GM23248 (cell line): Measurements from ENCODE around the gene PALM3. TPM values are rescaled to one million over a fixed set of nuclear protein-coding genes. Genes with fewer than 3 reads are reported as not detected.
"Not testable (repeated sequence)": the region's sequence is repeated elsewhere in the genome, so short reads cannot be mapped to it uniquely, and the experiment has no call there.

Experiments used
- DNase-seq: peaks from one replicate; pipeline ENCODE4 v3.0.0-alpha.2; 2015
- H2AFZ ChIP-seq: fragments of 200-600 bp; sonication (generic); 2 replicates; pipeline ENCODE4 v1.6.1; 2016; ENCODE audit warnings: antibody characterized with exemption
- H3F3A ChIP-seq: fragments of 200-600 bp; sonication (generic); 2 replicates; pipeline ENCODE4 v1.6.1; 2016; ENCODE audit warnings: mild to moderate bottlenecking, antibody characterized with exemption, mixed run types; ENCODE audit not compliant: insufficient read depth
- H3K27ac ChIP-seq: fragments of 200-600 bp; sonication (generic); 2 replicates; pipeline ENCODE4 v1.5.1; 2016; ENCODE audit warnings: mild to moderate bottlenecking
- H3K27me3 ChIP-seq: fragments of 200-600 bp; sonication (generic); replicated peaks from 2 replicates; pipeline ENCODE4 v1.6.1; 2016; ENCODE audit warnings: mild to moderate bottlenecking; ENCODE audit not compliant: insufficient read depth
- H3K36me3 ChIP-seq: fragments of 200-600 bp; sonication (generic); 2 replicates; pipeline ENCODE4 v1.6.1; 2016; ENCODE audit warnings: low read depth, mild to moderate bottlenecking
- H3K4me1 ChIP-seq: fragments of 200-600 bp; sonication (generic); 2 replicates; pipeline ENCODE4 v1.6.1; 2016; ENCODE audit warnings: mild to moderate bottlenecking; ENCODE audit not compliant: insufficient read depth
- H3K4me2 ChIP-seq: fragments of 200-600 bp; sonication (generic); one replicate; pipeline ENCODE4 v1.6.1; 2016; ENCODE audit warnings: mild to moderate bottlenecking; ENCODE audit not compliant: unreplicated experiment
- H3K4me3 ChIP-seq: fragments of 200-600 bp; sonication (generic); 2 replicates; pipeline ENCODE4 v1.5.1; 2016; ENCODE audit warnings: mild to moderate bottlenecking
- H3K79me2 ChIP-seq: fragments of 200-600 bp; sonication (generic); 2 replicates; pipeline ENCODE4 v1.6.1; 2016; ENCODE audit warnings: mild to moderate bottlenecking; ENCODE audit not compliant: insufficient read depth
- H3K9ac ChIP-seq: fragments of 200-600 bp; sonication (generic); 2 replicates; pipeline ENCODE4 v1.6.1; 2016; ENCODE audit warnings: mild to moderate bottlenecking
- H3K9me2 ChIP-seq: fragments of 200-600 bp; sonication (generic); 2 replicates; pipeline ENCODE4 v1.6.1; 2016; ENCODE audit warnings: mixed run types, mild to moderate bottlenecking, moderate library complexity; ENCODE audit not compliant: insufficient read depth
- H3K9me3 ChIP-seq: fragments of 200-600 bp; sonication (generic); one replicate; pipeline ENCODE4 v1.6.1; 2017; ENCODE audit warnings: low read depth
- H4K20me1 ChIP-seq: fragments of 200-600 bp; sonication (generic); 2 replicates; pipeline ENCODE4 v1.6.0; 2016; ENCODE audit not compliant: insufficient read depth
- EZH2 ChIP-seq: fragments of 200-600 bp; sonication (generic); IDR thresholded peaks from 2 replicates; pipeline ENCODE4 v1.6.1; 2018; ENCODE audit warnings: antibody characterized with exemption, mild to moderate bottlenecking; ENCODE audit not compliant: insufficient read depth, poor library complexity, severe bottlenecking
- EZH2phosphoT487 ChIP-seq: fragments of 200-600 bp; sonication (generic); IDR thresholded peaks from 2 replicates; pipeline ENCODE4 v1.6.1; 2018; ENCODE audit warnings: antibody characterized with exemption, moderate library complexity, mild to moderate bottlenecking, low read depth; ENCODE audit not compliant: insufficient read depth
- whole genome bisulfite sequencing, 2 experiments: methylation state at CpG; one replicate each; pipeline ENCODE4 v1.1.6; 2015 to 2017; ENCODE audit warnings: low lambda C conversion rate in 2 of 2, low coverage in 1 of 2; ENCODE audit errors: missing lambda C conversion rate in 2 of 2; 5-methylcytosine and 5-hydroxymethylcytosine counted together
- in situ Hi-C: fragments of 300-500 bp; cut with MboI; formaldehyde crosslinking; loops from 2 replicates; pipeline ENCODE4 v1.15.0; 2020
- polyA plus RNA-seq: library from polyadenylated mRNA; unstranded; fragments of >200 nt; fragmentation: Nextera tagmentation; extraction: Ambion mirVana; gene quantifications from 2 replicates; pipeline ENCODE4 v1.2.1, GENCODE V29; 2016
- total RNA-seq: library from RNA; depleted of rRNA; stranded (reverse); fragments of >200 nt; shearing (Covaris generic); gene quantifications from 2 replicates; pipeline ENCODE4 v1.2.3, GENCODE V29; 2014

The PALM3 gene
- total and polyA plus RNA-seq, 2 experiments from 2014 or later: 0.15 TPM; not detected in 1

DNA sequence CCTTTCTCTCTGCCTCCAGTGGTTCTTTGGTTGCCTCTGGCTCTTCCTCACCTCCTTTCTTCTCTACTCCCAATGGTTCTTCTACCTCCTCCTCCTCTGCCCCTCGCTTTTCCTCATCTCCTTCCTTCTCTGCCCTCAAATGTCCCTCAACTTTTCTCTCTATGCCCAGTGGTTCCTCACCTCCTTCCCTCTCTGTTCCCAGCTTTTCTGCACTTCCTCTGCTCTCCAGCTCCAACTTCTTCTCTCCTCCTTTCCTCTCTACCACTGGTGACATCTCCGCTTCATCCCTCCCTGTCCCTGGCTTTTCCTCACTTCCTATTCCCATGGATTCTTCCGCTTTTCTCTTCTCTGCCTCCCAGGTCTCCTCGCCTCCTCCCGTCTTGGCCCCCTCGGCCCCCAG is 7.8 kb downstream of the PALM3 start:
- Histone ChIP-seq H3K79me2 (no peaks in the 10 kb centered on the region), H3K9me2 (no peaks in the 10 kb centered on the region), H3K27me3 (peaks cover 11% of the 10 kb centered on the region; the same call in 1 of the 2 replicates), H3K27ac (no peak overlapping the region), H3K4me2 (no peak overlapping the region), H3K9me3 (no peaks in the 10 kb centered on the region), H3K9ac (no peak overlapping the region), H3K4me3 (no peak overlapping the region), H2AFZ (no peak overlapping the region), H3K4me1 (no peaks in the 10 kb centered on the region), H3F3A (no peaks in the 10 kb centered on the region), H3K36me3 (no peaks in the 10 kb centered on the region), H4K20me1 (no peaks in the 10 kb centered on the region)
- TF ChIP-seq EZH2 (no peak), EZH2phosphoT487 (no peak)
- 97 to 98% methylated on average over 5 to 6 of the region's 6 CpGs for WGBS, 2 experiments
- no peak for DNase-seq
- in situ Hi-C loops: no loop called here

DNA sequence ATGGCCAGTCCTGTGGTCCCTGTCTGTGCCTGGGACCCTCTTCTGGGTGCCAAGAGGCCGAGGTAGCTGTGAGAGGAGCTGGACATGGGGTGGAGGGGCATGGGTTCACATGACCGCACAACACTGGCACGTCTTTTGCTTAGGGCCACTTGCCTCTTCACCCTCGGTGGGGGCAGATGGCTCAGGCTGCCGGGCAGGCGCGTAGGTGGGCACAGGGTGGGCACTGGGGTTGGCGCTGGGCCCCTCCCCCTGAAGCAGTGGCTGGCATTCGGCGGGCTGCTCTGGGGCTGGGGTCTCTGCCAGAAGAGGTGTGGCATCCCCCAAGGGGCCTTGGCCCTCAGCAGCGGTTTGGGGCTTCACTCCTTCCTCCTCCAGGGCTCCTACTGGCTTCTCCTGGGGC is 8.4 kb downstream of the PALM3 start:
- no peak overlapping the region for H3K9ac ChIP-seq
- TF ChIP-seq EZH2 (no peak), EZH2phosphoT487 (no peak)
- no peaks in the 10 kb centered on the region for H3K9me2 ChIP-seq
- WGBS, 2 experiments: 87 to 97% methylated on average over 8 to 11 of the region's 11 CpGs
- H3K9me3 ChIP-seq: no peaks in the 10 kb centered on the region
- no peaks in the 10 kb centered on the region for H3K36me3 ChIP-seq
- no peak overlapping the region for H2AFZ ChIP-seq
- no peak overlapping the region for H3K4me2 ChIP-seq
- no peak overlapping the region for H3K27ac ChIP-seq
- no peaks in the 10 kb centered on the region for H3F3A ChIP-seq
- peaks cover 5% of the 10 kb centered on the region; the same call in 1 of the 2 replicates for H3K27me3 ChIP-seq
- H3K4me1 ChIP-seq: no peaks in the 10 kb centered on the region
- no peak for DNase-seq
- H3K79me2 ChIP-seq: no peaks in the 10 kb centered on the region
- H4K20me1 ChIP-seq: no peaks in the 10 kb centered on the region
- H3K4me3 ChIP-seq: no peak overlapping the region
- in situ Hi-C loops: no loop called here

DNA sequence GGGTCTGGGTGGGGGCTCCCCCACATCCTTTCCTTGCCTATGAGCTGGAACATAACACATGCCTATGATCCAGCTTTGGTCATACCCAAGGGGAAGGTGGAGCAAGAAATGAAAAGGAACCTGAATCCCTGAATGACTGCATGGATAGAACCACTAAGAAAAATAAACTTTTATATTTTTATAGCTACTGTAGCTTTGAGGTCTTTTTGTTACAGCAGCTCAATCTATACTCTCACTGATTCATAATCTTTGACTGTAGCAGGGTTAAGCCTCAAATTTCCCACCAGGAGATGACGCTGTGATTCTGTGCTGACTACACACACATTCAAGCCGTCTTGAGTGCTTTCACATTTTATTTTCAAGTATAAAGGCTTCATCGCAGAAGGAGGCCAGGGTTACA is 8.8 kb downstream of the PALM3 start:
- H3K36me3 ChIP-seq: no peaks in the 10 kb centered on the region
- TF ChIP-seq EZH2 (no peak), EZH2phosphoT487 (no peak)
- H3K9me2 ChIP-seq: no peaks in the 10 kb centered on the region
- in situ Hi-C loops: no loop called here
- no peak overlapping the region for H3K27ac ChIP-seq
- no peaks in the 10 kb centered on the region for H3F3A ChIP-seq
- 0 out of 2 replicates have a peak, but pooled peaks cover under 1% of the 10 kb centered on the region for H3K27me3 ChIP-seq
- H3K4me1 ChIP-seq: no peaks in the 10 kb centered on the region
- no peaks in the 10 kb centered on the region for H3K79me2 ChIP-seq
- H4K20me1 ChIP-seq: no peaks in the 10 kb centered on the region
- no peak for DNase-seq
- WGBS, 2 experiments: 90 to 94% methylated on average over 3 of the region's 3 CpGs
- no peak overlapping the region for H3K4me3 ChIP-seq
- no peak overlapping the region for H2AFZ ChIP-seq
- H3K9me3 ChIP-seq: no peaks in the 10 kb centered on the region
- no peak overlapping the region for H3K4me2 ChIP-seq
- H3K9ac ChIP-seq: no peak overlapping the region

DNA sequence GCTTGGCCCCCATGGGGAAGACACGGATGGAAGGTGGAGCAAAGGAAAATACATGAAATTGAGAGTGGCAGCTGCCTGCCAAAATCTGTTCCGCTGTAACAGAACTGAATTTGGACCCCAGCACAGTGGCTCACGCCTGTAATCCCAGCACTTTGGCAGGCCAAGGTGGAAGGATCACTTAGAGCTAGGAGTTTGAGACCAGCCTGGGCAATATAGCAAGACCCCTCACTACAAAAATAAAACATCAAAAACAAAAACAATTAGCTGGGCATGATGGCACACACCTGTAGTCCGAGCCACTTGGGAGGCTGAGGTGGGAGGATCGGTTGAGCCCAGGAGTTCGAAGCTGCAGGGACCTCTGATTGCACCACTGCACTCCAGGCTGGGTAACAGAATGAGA is 9.4 kb downstream of the PALM3 start:
- Histone ChIP-seq H4K20me1 (no peaks in the 10 kb centered on the region), H3K9me3 (no peaks in the 10 kb centered on the region), H3K27me3 (no peaks in the 10 kb centered on the region), H2AFZ (no peak overlapping the region), H3K9me2 (no peaks in the 10 kb centered on the region), H3K4me2 (no peak overlapping the region), H3K4me3 (no peak overlapping the region), H3K4me1 (no peaks in the 10 kb centered on the region), H3F3A (no peaks in the 10 kb centered on the region), H3K79me2 (no peaks in the 10 kb centered on the region), H3K9ac (no peak overlapping the region), H3K27ac (no peak overlapping the region), H3K36me3 (no peaks in the 10 kb centered on the region)
- TF ChIP-seq EZH2phosphoT487: no peak
- no peak for DNase-seq
- WGBS, 2 experiments: 71 to 74% methylated on average over 6 of the region's 6 CpGs
- in situ Hi-C loops: no loop called here

DNA sequence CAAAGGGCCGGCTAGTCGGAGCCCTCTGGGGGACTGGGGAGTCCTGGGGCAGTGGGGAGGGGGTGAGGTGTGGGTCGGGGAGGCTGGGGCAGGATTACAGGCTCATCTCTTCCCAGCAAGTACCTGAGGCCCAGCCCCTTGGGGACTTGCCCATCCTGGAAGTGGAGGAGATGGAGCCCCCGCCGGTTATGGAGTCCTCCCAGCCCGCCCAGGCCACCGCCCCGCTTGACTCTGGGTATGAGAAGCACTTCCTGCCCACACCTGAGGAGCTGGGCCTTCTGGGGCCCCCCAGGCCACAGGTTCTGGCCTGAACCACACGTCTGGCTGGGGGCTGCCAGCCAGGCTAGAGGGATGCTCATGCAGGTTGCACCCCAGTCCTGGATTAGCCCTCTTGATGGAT is 9.9 kb downstream of the PALM3 start:
- no peak overlapping the region for H2AFZ ChIP-seq
- no peak overlapping the region for H3K4me3 ChIP-seq
- no peaks in the 10 kb centered on the region for H3F3A ChIP-seq
- no peaks in the 10 kb centered on the region for H3K36me3 ChIP-seq
- no peaks in the 10 kb centered on the region for H3K9me2 ChIP-seq
- no peak for TF ChIP-seq EZH2phosphoT487
- TF ChIP-seq EZH2: no peak
- DNase-seq: no peak
- no peaks in the 10 kb centered on the region for H3K79me2 ChIP-seq
- H3K27me3 ChIP-seq: no peaks in the 10 kb centered on the region
- no peaks in the 10 kb centered on the region for H3K9me3 ChIP-seq
- H3K9ac ChIP-seq: no peak overlapping the region
- H4K20me1 ChIP-seq: no peaks in the 10 kb centered on the region
- WGBS, 2 experiments: 83 to 93% methylated on average over 7 to 9 of the region's 9 CpGs
- in situ Hi-C loops: no loop called here
- no peaks in the 10 kb centered on the region for H3K4me1 ChIP-seq
- no peak overlapping the region for H3K4me2 ChIP-seq
- no peak overlapping the region for H3K27ac ChIP-seq

DNA sequence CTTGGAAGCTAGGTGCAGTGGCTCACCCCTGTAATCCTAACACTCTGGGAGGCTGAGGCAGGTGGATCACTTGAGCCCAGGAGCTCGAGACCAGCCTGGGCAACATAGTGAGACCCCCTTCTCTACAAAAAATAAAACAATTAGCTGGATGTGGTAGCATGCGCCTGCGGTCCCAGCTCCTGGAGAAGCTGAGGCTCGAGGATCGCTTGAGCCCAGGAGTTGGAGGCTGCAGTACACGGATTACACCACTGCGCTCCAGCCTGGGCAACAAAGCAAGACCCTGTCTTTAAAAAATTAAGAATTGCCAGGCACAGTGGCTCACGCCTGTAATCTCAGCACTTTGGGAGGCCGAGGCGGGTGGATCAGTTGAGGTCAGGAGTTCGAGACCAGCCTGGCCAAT is 10.9 kb downstream of the PALM3 start:
- H3K36me3 ChIP-seq, H3K4me1 ChIP-seq, DNase-seq, H3K9ac ChIP-seq, H2AFZ ChIP-seq, in situ Hi-C loops, H3K9me2 ChIP-seq, H3K4me3 ChIP-seq, H3K4me2 ChIP-seq, H3K27me3 ChIP-seq, H4K20me1 ChIP-seq, H3F3A ChIP-seq, H3K79me2 ChIP-seq, H3K9me3 ChIP-seq, H3K27ac ChIP-seq: not testable (repeated sequence)
- 92 to 94% methylated on average over 11 of the region's 11 CpGs for WGBS, 2 experiments
